Inferior parietal cortex (tissue), 1 donor: ENCODE measurements around the gene CLEC17A.

ENCODE experiments used
- DNase-seq: peaks from one replicate; pipeline ENCODE4 v3.0.0-alpha.2; 2016; ENCODE audit errors: extremely low spot score

CLEC17A gene

DNA sequence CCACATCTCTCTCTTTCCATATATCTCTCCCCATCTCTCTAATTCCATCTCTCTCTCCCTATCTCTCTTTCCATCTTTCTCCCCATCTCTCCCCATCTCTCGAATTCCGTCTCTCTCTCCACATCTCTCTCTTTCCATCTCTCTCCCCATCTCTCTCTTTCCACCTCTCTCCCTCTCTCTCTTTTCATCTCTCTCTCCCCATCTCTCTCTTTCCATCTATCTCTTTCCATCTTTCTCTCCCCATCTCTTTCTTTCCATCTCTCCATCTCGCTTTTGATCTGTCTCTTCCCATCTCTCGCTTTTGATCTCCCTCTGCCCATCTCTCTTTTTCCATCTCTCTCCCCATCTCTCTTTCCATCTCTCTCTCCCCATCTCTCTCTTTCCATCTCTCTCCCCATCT lies 66.1 kb downstream of the CLEC17A start:
- no peak for DNase-seq

DNA sequence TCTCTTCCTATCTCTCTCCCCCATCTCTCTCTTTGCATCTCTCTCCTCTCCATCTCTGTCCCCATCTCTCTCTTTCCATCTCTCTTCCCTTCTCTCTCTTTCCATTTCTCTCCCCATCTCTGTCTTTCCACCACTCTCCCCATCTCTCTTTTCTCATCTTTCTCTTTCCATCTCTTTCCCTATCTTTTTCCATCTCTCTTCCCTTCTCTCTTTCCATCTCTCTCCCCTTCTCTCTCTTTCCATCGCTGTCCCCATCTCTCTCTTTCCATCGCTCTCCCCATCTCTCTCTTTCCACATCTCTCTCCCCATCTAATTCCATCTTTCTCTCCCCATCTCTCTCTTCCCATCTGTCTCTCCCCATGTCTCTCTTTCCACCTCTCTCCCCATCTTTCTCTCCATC lies 67.3 kb downstream of the CLEC17A start:
- DNase-seq: no peak

DNA sequence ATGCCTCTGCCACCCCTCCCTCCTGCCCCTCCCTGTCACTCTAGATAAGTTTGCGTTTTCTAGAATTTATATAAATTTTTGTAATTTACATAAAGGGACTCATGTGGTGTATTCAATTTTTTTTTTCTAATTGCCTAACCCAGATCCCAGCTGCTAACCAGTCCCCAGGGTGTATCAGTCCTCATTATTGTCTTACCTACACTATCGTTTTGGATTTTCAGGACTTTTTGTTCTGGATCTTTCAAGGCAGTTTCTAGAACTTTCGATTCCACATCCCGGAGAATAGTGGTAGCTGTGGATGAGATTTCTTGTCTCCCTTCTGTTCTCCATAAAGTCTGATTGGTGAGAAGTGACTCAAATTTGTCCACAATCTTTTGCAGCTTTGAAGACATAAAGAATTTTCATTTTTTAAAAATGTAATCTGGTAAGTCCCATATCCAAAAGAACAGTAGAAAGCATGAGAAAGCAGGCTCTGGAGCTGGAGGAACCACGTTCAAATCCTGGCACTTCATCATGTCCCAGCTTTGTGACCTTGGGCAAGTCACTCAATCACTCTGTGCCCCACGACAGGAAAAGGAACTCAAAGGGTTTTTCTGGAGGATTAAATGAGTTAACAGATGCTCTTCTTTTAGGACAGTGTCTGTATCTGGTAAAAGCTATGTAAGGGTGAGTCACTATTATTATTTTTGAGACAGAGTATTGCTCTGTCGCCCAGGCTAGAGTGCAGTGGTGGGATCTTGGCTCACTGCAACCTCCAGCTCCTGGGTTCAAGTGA lies 72.1 kb downstream of the CLEC17A start:
- DNase-seq: no peak

DNA sequence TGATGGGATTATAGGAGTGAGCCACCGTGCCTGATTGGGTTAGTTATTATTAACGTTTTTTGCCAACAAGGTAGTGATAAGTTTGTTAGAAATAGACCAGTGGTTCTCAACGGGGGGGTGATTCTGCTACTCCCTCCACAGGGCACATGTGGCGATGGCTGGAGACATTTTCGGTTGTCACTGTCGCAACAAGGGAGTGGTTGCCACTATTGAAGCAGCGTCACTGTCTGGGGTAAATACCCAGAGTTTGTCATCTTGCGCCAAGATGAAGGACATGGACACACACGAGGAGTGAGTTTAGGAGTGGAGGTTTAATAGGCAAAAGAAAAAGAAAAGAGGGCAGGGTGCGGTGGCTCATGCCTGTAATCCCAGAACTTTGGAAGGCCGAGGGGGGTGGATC lies 72.8 kb downstream of the CLEC17A start:
- DNase-seq: no peak

DNA sequence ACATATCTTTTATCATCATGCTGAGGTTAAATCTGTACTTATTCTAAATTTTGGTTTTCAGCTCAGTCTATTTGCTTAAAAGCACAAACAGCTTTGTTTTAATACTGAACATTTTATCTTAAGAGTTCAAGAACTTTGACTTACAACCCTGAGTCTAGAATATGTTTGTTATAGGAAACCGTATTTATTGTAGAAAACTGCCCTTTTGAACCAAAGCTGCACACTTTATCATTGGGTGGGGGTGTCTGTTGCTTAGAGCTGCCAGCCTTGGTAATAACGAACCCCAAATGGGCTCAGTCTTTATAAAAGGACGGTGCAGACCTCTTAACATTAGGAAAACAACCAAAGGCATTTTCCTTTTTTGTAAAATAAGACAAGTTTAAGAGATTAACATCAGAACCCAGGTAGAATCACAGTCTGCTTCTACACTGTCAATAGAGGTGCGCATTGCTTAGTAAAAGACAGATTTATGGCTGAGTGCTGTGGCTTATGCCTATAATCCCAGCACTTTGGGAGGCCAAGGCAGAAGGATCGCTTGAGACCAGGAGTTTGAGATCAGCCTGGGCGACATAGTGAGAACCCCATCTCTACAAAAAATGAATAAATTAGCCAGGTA lies 77.1 kb downstream of the CLEC17A start:
- DNase-seq: no peak

DNA sequence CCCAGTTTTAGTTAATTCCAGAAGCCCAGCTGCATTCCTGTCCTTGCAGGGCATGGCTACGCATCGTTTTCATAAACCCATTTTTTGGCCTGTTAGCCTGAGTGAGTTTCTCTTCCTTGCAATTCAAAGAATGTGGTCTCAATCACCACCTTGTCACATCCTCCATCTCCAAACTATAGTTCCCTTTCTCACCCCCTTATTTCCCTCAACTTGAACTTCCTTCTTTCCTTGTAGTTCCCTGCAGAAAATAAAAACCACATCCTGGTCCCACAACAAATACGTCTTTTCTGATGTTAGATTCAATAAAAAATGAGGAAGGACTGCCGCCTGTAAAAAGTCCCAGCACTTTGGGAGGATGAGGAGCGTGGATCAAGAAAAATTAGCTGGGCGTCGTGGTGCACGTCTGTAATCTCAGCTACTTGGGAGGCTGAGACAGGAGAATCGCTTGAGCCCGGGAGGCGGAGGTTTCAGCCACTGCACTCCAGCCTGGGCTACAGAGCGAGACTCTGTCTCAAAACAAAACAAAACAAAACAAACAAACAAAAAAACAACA lies 78.6 kb downstream of the CLEC17A start:
- DNase-seq: peak; percentile 5
